Activated naive CD4-positive, alpha-beta T cell treated with anti-CD3 and anti-CD28 coated beads, Interleukin-2, amount 50 U/mL, for 72 hours (primary cell): ENCODE data around the gene TFDP2. TPM values are rescaled to one million over a fixed set of nuclear protein-coding genes. Genes with fewer than 3 reads are reported as not detected.
"Not testable (repeated sequence)": the region's sequence is repeated elsewhere in the genome, so short reads cannot be mapped to it uniquely, and the experiment has no call there.

ENCODE experiments used
- ATAC-seq, 2 donors: fragments of 150-1000 bp; cut with Tn5 transposase; 2 replicates each; pipeline ENCODE4 v1.10.0; 2021; ENCODE audit warnings: mild to moderate bottlenecking in 2 of 2, moderate library complexity in 2 of 2
- DNase-seq, 2 donors: peaks; one replicate each; pipeline ENCODE4 v3.0.0; 2021 to 2022; ENCODE audit warnings: low spot score in 2 of 2
- H3K27ac Mint-ChIP-seq, 2 donors: one replicate each; pipeline ENCODE4 v1.8.0; 2022; ENCODE audit warnings: mild to moderate bottlenecking in 2 of 2, mixed read lengths in 2 of 2
- H3K36me3 Mint-ChIP-seq, 2 donors: one replicate each; pipeline ENCODE4 v1.8.0; 2022; ENCODE audit warnings: mixed read lengths in 2 of 2
- H3K9me3 Mint-ChIP-seq, 2 donors: one replicate each; pipeline ENCODE4 v1.8.0; 2022; ENCODE audit warnings: mixed read lengths in 2 of 2
- total RNA-seq, 2 donors: library from RNA; stranded (reverse); gene quantifications; one replicate each; pipeline ENCODE4 v1.2.3, GENCODE V29; 2022

The TFDP2 gene
- total RNA-seq: 10 to 100 TPM; 22.7 to 28.5 TPM

- no peaks in the 10 kb centered on the region for H3K36me3 Mint-ChIP-seq
- ATAC-seq (peak; percentile 100), DNase-seq (peak; percentile 87 to 88)
- no peaks in the 10 kb centered on the region for H3K9me3 Mint-ChIP-seq
- peak within 1 kb of the TSS; percentile 75 to 85 for H3K27ac Mint-ChIP-seq
Measured at GRCh38 chr3:142148792-142149672, at the start of gene TFDP2. TFDP2 (minus strand) TSS chr3:142149544; CDS start chr3:142101749, 47,795 bp downstream.

GRCh38 chr3:142188846-142189245 lies 39.5 kb upstream of the TFDP2 start:
- Mint-ChIP-seq H3K9me3 (no peaks in the 10 kb centered on the region), H3K36me3 (no peaks in the 10 kb centered on the region), H3K27ac (no peak overlapping the region)
- no peak for ATAC-seq
- no peak for DNase-seq

GRCh38 chr3:142180761-142181362 lies 31.5 kb upstream of the TFDP2 start:
- no peaks in the 10 kb centered on the region for H3K9me3 Mint-ChIP-seq
- no peak overlapping the region for H3K27ac Mint-ChIP-seq
- DNase-seq: peak in 1 of 2 donors; percentile 13
- H3K36me3 Mint-ChIP-seq: no peaks in the 10 kb centered on the region
- ATAC-seq: no peak

- DNase-seq (no peak), ATAC-seq (no peak)
- Mint-ChIP-seq H3K27ac (no peak overlapping the region), H3K9me3 (no peaks in the 10 kb centered on the region), H3K36me3 (no peaks in the 10 kb centered on the region)
Measured at GRCh38 chr3:142175478-142175877, 26.1 kb upstream of the TFDP2 start.

GRCh38 chr3:142174559-142174958 lies 25.2 kb upstream of the TFDP2 start:
- ATAC-seq (no peak), DNase-seq (no peak)
- no peak overlapping the region for H3K27ac Mint-ChIP-seq
- no peaks in the 10 kb centered on the region for H3K9me3 Mint-ChIP-seq
- H3K36me3 Mint-ChIP-seq: no peaks in the 10 kb centered on the region

- no peak for DNase-seq
- H3K36me3 Mint-ChIP-seq: peaks cover 7% of the 10 kb centered on the region in 2 donors
- H3K27ac Mint-ChIP-seq: no peak overlapping the region
- ATAC-seq: no peak
- no peaks in the 10 kb centered on the region for H3K9me3 Mint-ChIP-seq
Measured at GRCh38 chr3:142168514-142168913, 19.2 kb upstream of the TFDP2 start.

GRCh38 chr3:142165194-142165593 lies 15.8 kb upstream of the TFDP2 start:
- no peak for ATAC-seq
- DNase-seq: no peak
- no peaks in the 10 kb centered on the region for H3K9me3 Mint-ChIP-seq
- peaks cover 7% of the 10 kb centered on the region in 2 donors for H3K36me3 Mint-ChIP-seq
- no peak overlapping the region for H3K27ac Mint-ChIP-seq

- no peak overlapping the region for H3K27ac Mint-ChIP-seq
Measured at GRCh38 chr3:142159083-142159740, 9.9 kb upstream of the TFDP2 start.

GRCh38 chr3:142154186-142154585 lies 4.8 kb upstream of the TFDP2 start:
- DNase-seq: no peak
- no peak for ATAC-seq
- Mint-ChIP-seq H3K36me3 (no peaks in the 10 kb centered on the region), H3K9me3 (no peaks in the 10 kb centered on the region), H3K27ac (no peak overlapping the region)

More at GRCh38 chr3:142159083-142159740, 9.9 kb upstream of the TFDP2 start:
- ATAC-seq: no peak
- Mint-ChIP-seq H3K9me3 (no peaks in the 10 kb centered on the region), H3K36me3 (no peaks in the 10 kb centered on the region)
- no peak for DNase-seq

- DNase-seq (no peak), ATAC-seq (no peak)
- Mint-ChIP-seq H3K36me3 (no peaks in the 10 kb centered on the region), H3K27ac (no peak overlapping the region), H3K9me3 (no peaks in the 10 kb centered on the region)
Measured at GRCh38 chr3:142152384-142152783, 3.0 kb upstream of the TFDP2 start.

- Mint-ChIP-seq H3K36me3 (no peaks in the 10 kb centered on the region), H3K9me3 (no peaks in the 10 kb centered on the region), H3K27ac (no peak overlapping the region)
- no peak for DNase-seq
- no peak for ATAC-seq
Measured at GRCh38 chr3:142151828-142152227, 2.5 kb upstream of the TFDP2 start.

GRCh38 chr3:142151240-142151639 lies 1.9 kb upstream of the TFDP2 start:
- DNase-seq: no peak

GRCh38 chr3:142150271-142150670 lies 927 bp upstream of the TFDP2 start:
- no peaks in the 10 kb centered on the region for H3K36me3 Mint-ChIP-seq
- no peak for ATAC-seq
- no peaks in the 10 kb centered on the region for H3K9me3 Mint-ChIP-seq
- no peak overlapping the region for H3K27ac Mint-ChIP-seq
- DNase-seq: no peak

More at GRCh38 chr3:142151240-142151639, 1.9 kb upstream of the TFDP2 start:
- no peak overlapping the region for H3K27ac Mint-ChIP-seq
- no peaks in the 10 kb centered on the region for H3K9me3 Mint-ChIP-seq
- H3K36me3 Mint-ChIP-seq: no peaks in the 10 kb centered on the region
- ATAC-seq: no peak

GRCh38 chr3:142149673-142149992 lies 289 bp upstream of the TFDP2 start:
- peak overlapping the region; percentile 75 to 85 for H3K27ac Mint-ChIP-seq
- no peaks in the 10 kb centered on the region for H3K9me3 Mint-ChIP-seq
- no peaks in the 10 kb centered on the region for H3K36me3 Mint-ChIP-seq
- no peak for ATAC-seq
- no peak for DNase-seq

- DNase-seq (no peak), ATAC-seq (no peak)
- peak overlapping the region; percentile 67 to 81 for H3K27ac Mint-ChIP-seq
- H3K36me3 Mint-ChIP-seq: no peaks in the 10 kb centered on the region
- no peaks in the 10 kb centered on the region for H3K9me3 Mint-ChIP-seq
Measured at GRCh38 chr3:142148044-142148791, 1.1 kb downstream of the TFDP2 start.

- not testable (repeated sequence) for H3K9me3 Mint-ChIP-seq, H3K27ac Mint-ChIP-seq, DNase-seq, ATAC-seq, H3K36me3 Mint-ChIP-seq
Measured at GRCh38 chr3:142144587-142144986, 4.8 kb downstream of the TFDP2 start.
